Liver (tissue), 9 donors: ENCODE results near the gene CHL1. TPM values are rescaled to one million over a fixed set of nuclear protein-coding genes. Genes with fewer than 3 reads are reported as not detected.

ENCODE experiments used
- DNase-seq: peaks from one replicate; pipeline ENCODE4 v3.0.0-alpha.2; 2017; ENCODE audit warnings: low spot score
- H3K27ac ChIP-seq, 2 donors: one replicate each; pipeline ENCODE4 v1.7.0; 2013; ENCODE audit warnings: inconsistent platforms in 2 of 2, low read length in 2 of 2, control low read depth in 1 of 2, low read depth in 1 of 2, mild to moderate bottlenecking in 1 of 2
- H3K27me3 ChIP-seq, 4 donors: one replicate each; pipeline versions ENCODE4 v1.6.1 to v1.7.0; 2013; ENCODE audit warnings: low read length in 3 of 4, inconsistent platforms in 1 of 4, mild to moderate bottlenecking in 1 of 4, moderate library complexity in 1 of 4; ENCODE audit not compliant: control insufficient read depth in 4 of 4, insufficient read depth in 4 of 4
- H3K36me3 ChIP-seq, 4 donors: one replicate each; pipeline versions ENCODE4 v1.6.1 to v1.7.0; 2013; ENCODE audit warnings: low read length in 3 of 4, mild to moderate bottlenecking in 3 of 4, low read depth in 1 of 4, moderate library complexity in 1 of 4; ENCODE audit not compliant: control insufficient read depth in 4 of 4, insufficient read depth in 3 of 4
- H3K4me1 ChIP-seq, 4 donors: one replicate each; pipeline versions ENCODE4 v1.6.1 to v1.7.0; 2013; ENCODE audit warnings: low read length in 3 of 4, mild to moderate bottlenecking in 3 of 4, moderate library complexity in 1 of 4; ENCODE audit not compliant: control insufficient read depth in 4 of 4, insufficient read depth in 4 of 4
- H3K4me3 ChIP-seq, 3 donors: one replicate each; pipeline versions ENCODE4 v1.6.1 to v1.7.0; 2013; ENCODE audit warnings: low read length in 3 of 3, control low read depth in 1 of 3, low read depth in 1 of 3, mild to moderate bottlenecking in 1 of 3
- H3K9ac ChIP-seq, 2 donors: one replicate each; pipeline ENCODE4 v1.7.0; 2013; ENCODE audit warnings: low read length in 2 of 2, mild to moderate bottlenecking in 2 of 2, moderate library complexity in 2 of 2, control low read depth in 1 of 2, low read depth in 1 of 2
- H3K9me3 ChIP-seq, 4 donors: one replicate each; pipeline versions ENCODE4 v1.6.1 to v1.7.0; 2013; ENCODE audit warnings: low read length in 3 of 4; ENCODE audit not compliant: control insufficient read depth in 4 of 4
- CTCF ChIP-seq: fragments of 150-350 bp; IDR thresholded peaks from 2 replicates; pipeline ENCODE4 v1.5.1; 2017; ENCODE audit warnings: improper control_type of control experiment, low read depth, low read length; ENCODE audit not compliant: missing input control
- EGR1 ChIP-seq, 2 donors: IDR thresholded peaks; 2 replicates each; pipeline ENCODE4 v1.6.1; 2016 to 2018; ENCODE audit warnings: antibody characterized with exemption in 2 of 2, low read depth in 2 of 2
- FOXA1 ChIP-seq: IDR thresholded peaks from 2 replicates; pipeline ENCODE4 v1.6.1; 2016; ENCODE audit warnings: antibody characterized with exemption
- FOXA2 ChIP-seq: IDR thresholded peaks from 2 replicates; pipeline ENCODE4 v1.6.1; 2016; ENCODE audit warnings: antibody characterized with exemption
- GABPA ChIP-seq, 2 donors: IDR thresholded peaks in 1 of 2; conservative IDR thresholded peaks in 1 of 2; 2 replicates each; pipeline ENCODE4 v1.6.1; 2016; ENCODE audit warnings: antibody characterized with exemption in 2 of 2, mild to moderate bottlenecking in 1 of 2, moderate library complexity in 1 of 2
- HNF4A ChIP-seq, 2 donors: conservative IDR thresholded peaks; 2 replicates each; pipeline ENCODE4 v1.6.1; 2016; ENCODE audit warnings: antibody characterized with exemption in 2 of 2, mild to moderate bottlenecking in 2 of 2
- HNF4G ChIP-seq: IDR thresholded peaks from 2 replicates; pipeline ENCODE4 v1.6.1; 2016; ENCODE audit warnings: antibody characterized with exemption
- MAX ChIP-seq: IDR thresholded peaks from 2 replicates; pipeline ENCODE4 v1.6.1; 2016; ENCODE audit warnings: antibody characterized with exemption
- RAD21 ChIP-seq, 2 donors: IDR thresholded peaks; 2 replicates each; pipeline ENCODE4 v1.6.1; 2016; ENCODE audit warnings: antibody characterized with exemption in 2 of 2, mild to moderate bottlenecking in 2 of 2
- RXRA ChIP-seq, 2 donors: IDR thresholded peaks; 2 replicates each; pipeline ENCODE4 v1.6.1; 2017 to 2018; ENCODE audit warnings: antibody characterized with exemption in 2 of 2, mild to moderate bottlenecking in 1 of 2
- SP1 ChIP-seq: IDR thresholded peaks from 2 replicates; pipeline ENCODE4 v1.6.1; 2018; ENCODE audit warnings: antibody characterized with exemption, mild to moderate bottlenecking
- TAF1 ChIP-seq: conservative IDR thresholded peaks from 2 replicates; pipeline ENCODE4 v1.6.1; 2016; ENCODE audit warnings: antibody characterized with exemption, mild to moderate bottlenecking
- YY1 ChIP-seq: IDR thresholded peaks from 2 replicates; pipeline ENCODE4 v1.6.1; 2016; ENCODE audit warnings: antibody characterized with exemption, mild to moderate bottlenecking
- WGBS: extraction: QIAGEN DNeasy Blood & Tissue Kit; methylation state at CpG from one replicate; pipeline ENCODE4 v1.1.7; 2013; 5-methylcytosine and 5-hydroxymethylcytosine counted together
- polyA plus RNA-seq, 2 donors: library from polyadenylated mRNA; stranded (reverse) in 1 of 2; unstranded in 1 of 2; fragments of 200-250 nt in 1 of 2; fragments of >200 nt in 1 of 2; fragmentation: Nextera tagmentation in 1 of 2; extraction: Ambion mirVana in 1 of 2; gene quantifications; one replicate each; pipeline versions ENCODE4 v1.2.1 to v1.2.3, GENCODE V29; 2013 to 2015
- total RNA-seq, 2 donors: library from RNA; depleted of rRNA; stranded (reverse); fragments of >200 nt; gene quantifications; one replicate each; pipeline ENCODE4 v1.2.3, GENCODE V29; 2014
- TF ChIP-seq, protein P1 (sequence below): IDR thresholded peaks from 2 replicates; pipeline ENCODE4 v1.6.1; 2016; ENCODE audit warnings: antibody characterized with exemption, mild to moderate bottlenecking
- TF ChIP-seq, protein P2 (sequence below): IDR thresholded peaks from 2 replicates; pipeline ENCODE4 v1.6.1; 2016; ENCODE audit warnings: antibody characterized with exemption
- TF ChIP-seq, protein P3 (sequence below): IDR thresholded peaks from 2 replicates; pipeline ENCODE4 v1.6.1; 2016; ENCODE audit warnings: antibody characterized with exemption
- donor health status: healthy.
- donor health status: healthy.
- donor health status: healthy.
- donor health status: healthy.
- donor health status: healthy.

The CHL1 gene
- total and polyA plus RNA-seq, 4 donors, result 0.03 to 8.1 (median 0.66) TPM

DNA sequence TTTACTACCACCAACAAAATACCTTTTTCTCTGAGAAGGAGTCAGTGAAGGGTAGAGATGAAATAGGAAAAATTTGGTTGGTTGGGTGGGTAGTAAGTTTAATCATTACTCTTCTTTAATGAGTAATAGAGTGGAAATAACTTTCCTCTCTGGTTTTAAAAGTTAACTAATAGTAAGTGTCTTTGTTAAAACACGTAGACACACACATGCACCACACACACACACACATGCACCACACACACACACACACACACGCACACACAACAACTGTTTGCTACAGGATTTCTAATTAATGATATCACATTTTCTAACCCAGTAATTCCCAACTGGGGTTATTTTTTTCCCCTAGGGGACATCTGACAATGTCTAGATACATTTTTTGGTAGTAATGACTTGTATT, 84.1 kb downstream of the CHL1 start:
- Histone ChIP-seq H3K36me3 (no peaks in the 10 kb centered on the region), H3K9me3 (peaks cover 0 to 4% (median 0%) of the 10 kb centered on the region in 4 donors), H3K4me3 (no peak overlapping the region), H3K9ac (no peak overlapping the region), H3K27me3 (peaks cover 0 to 3% (median 0%) of the 10 kb centered on the region in 4 donors), H3K4me1 (no peaks in the 10 kb centered on the region), H3K27ac (no peak overlapping the region)
- 72% methylated on average over 2 of the region's 2 CpGs for WGBS
- no peak for DNase-seq
- TF ChIP-seq CTCF, result no peak
- TF ChIP-seq RXRA (IDR thresholded peaks at IDR 0.05), result no peak
- TF ChIP-seq, protein P1, sequence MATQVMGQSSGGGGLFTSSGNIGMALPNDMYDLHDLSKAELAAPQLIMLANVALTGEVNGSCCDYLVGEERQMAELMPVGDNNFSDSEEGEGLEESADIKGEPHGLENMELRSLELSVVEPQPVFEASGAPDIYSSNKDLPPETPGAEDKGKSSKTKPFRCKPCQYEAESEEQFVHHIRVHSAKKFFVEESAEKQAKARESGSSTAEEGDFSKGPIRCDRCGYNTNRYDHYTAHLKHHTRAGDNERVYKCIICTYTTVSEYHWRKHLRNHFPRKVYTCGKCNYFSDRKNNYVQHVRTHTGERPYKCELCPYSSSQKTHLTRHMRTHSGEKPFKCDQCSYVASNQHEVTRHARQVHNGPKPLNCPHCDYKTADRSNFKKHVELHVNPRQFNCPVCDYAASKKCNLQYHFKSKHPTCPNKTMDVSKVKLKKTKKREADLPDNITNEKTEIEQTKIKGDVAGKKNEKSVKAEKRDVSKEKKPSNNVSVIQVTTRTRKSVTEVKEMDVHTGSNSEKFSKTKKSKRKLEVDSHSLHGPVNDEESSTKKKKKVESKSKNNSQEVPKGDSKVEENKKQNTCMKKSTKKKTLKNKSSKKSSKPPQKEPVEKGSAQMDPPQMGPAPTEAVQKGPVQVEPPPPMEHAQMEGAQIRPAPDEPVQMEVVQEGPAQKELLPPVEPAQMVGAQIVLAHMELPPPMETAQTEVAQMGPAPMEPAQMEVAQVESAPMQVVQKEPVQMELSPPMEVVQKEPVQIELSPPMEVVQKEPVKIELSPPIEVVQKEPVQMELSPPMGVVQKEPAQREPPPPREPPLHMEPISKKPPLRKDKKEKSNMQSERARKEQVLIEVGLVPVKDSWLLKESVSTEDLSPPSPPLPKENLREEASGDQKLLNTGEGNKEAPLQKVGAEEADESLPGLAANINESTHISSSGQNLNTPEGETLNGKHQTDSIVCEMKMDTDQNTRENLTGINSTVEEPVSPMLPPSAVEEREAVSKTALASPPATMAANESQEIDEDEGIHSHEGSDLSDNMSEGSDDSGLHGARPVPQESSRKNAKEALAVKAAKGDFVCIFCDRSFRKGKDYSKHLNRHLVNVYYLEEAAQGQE, result no peak
- TF ChIP-seq HNF4A (conservative IDR thresholded peaks at IDR 0.05), result no peak
- no peak for TF ChIP-seq SP1
- no peak for TF ChIP-seq FOXA1
- no peak for TF ChIP-seq YY1
- no peak for TF ChIP-seq TAF1
- TF ChIP-seq RAD21 (IDR thresholded peaks at IDR 0.05), result no peak
- TF ChIP-seq, protein P2, sequence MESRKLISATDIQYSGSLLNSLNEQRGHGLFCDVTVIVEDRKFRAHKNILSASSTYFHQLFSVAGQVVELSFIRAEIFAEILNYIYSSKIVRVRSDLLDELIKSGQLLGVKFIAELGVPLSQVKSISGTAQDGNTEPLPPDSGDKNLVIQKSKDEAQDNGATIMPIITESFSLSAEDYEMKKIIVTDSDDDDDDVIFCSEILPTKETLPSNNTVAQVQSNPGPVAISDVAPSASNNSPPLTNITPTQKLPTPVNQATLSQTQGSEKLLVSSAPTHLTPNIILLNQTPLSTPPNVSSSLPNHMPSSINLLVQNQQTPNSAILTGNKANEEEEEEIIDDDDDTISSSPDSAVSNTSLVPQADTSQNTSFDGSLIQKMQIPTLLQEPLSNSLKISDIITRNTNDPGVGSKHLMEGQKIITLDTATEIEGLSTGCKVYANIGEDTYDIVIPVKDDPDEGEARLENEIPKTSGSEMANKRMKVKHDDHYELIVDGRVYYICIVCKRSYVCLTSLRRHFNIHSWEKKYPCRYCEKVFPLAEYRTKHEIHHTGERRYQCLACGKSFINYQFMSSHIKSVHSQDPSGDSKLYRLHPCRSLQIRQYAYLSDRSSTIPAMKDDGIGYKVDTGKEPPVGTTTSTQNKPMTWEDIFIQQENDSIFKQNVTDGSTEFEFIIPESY, result no peak
- no peak for TF ChIP-seq EGR1 (IDR thresholded peaks at IDR 0.05; ENCODE audit: low read depth in 2 of 2)
- no peak for TF ChIP-seq HNF4G
- TF ChIP-seq GABPA (IDR thresholded peaks at IDR 0.05 in 1 of 2, conservative IDR thresholded peaks at IDR 0.05 in 1 of 2), result no peak
- TF ChIP-seq, protein P3, sequence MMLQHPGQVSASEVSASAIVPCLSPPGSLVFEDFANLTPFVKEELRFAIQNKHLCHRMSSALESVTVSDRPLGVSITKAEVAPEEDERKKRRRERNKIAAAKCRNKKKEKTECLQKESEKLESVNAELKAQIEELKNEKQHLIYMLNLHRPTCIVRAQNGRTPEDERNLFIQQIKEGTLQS, result no peak
- no peak for TF ChIP-seq FOXA2
- TF ChIP-seq MAX, result no peak

DNA sequence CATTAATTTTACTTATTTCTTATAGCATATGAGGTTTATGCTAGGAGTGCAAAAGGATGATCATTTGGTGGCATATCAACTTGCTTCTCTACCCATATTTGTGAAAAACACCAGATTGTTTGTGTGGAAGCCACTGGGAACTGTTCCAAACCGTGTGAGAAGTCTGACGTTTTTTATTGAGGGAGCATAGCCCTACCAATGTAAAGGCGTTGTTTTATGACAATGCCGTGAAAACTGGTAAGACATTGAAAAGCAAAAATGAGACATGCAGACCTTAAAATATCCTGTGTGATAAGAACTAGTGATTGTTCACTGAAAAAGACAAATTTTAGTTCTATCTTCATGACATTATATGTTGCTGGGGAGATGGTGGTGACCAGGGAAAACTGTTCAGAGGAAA, 87.8 kb downstream of the CHL1 start:
- DNase-seq, result no peak
- Histone ChIP-seq H3K4me1 (no peaks in the 10 kb centered on the region), H3K27me3 (no peaks in the 10 kb centered on the region), H3K4me3 (no peak overlapping the region), H3K27ac (no peak overlapping the region), H3K36me3 (no peaks in the 10 kb centered on the region), H3K9me3 (peaks cover 0 to 4% (median 0%) of the 10 kb centered on the region in 4 donors), H3K9ac (no peak overlapping the region)
- 61% methylated on average over 4 of the region's 4 CpGs for WGBS
- TF ChIP-seq, protein P1, result no peak
- TF ChIP-seq, protein P3, result no peak
- TF ChIP-seq GABPA (IDR thresholded peaks at IDR 0.05 in 1 of 2, conservative IDR thresholded peaks at IDR 0.05 in 1 of 2) (no peak), HNF4A (conservative IDR thresholded peaks at IDR 0.05) (no peak)
